Measurements from ENCODE around the gene MTA3.

The MTA3 gene

DNA sequence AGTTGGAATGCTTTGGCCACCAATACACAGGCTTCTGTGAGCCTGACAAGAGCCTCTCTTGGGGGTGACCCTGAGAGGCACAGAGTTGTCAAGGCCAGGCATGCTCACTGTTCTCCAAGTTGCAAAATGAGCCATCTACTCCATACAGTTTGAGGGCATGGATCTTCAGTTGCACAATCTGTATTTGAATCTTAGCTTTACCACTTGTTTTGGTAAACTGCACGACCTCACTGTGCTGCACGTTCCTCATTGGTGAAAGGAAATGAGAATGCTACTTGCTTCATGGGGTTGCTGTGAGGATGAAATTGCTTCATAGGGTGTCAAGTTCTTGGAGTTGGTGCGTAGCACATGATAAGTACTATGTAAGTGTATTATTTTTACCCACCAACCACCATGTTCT lies 235.9 kb downstream of the MTA3 start:
- TF ChIP-seq CTCF (IDR thresholded peaks at IDR 0.05; ENCODE audit: insufficient read depth, missing control alignments): no peak
- FAIRE-seq (no peak), DNase-seq (ENCODE audit: insufficient read length, low spot score) (no peak)

- no peak for FAIRE-seq
- no peak for DNase-seq (ENCODE audit: insufficient read length, low spot score)
- TF ChIP-seq CTCF (IDR thresholded peaks at IDR 0.05; ENCODE audit: insufficient read depth, missing control alignments): no peak
These were observed 236.5 kb downstream of the MTA3 start for GRCh38 chr2:42804891-42805290.
